NCI-H82 treated with DMSO at 0.1 percent for 48 hours (cell line): ENCODE data around the gene OS9.
"Not testable (repeated sequence)": the region's sequence is repeated elsewhere in the genome, so short reads cannot be mapped to it uniquely, and the experiment has no call there.

Source experiments
- DNase-seq: peaks from one replicate; lab custom pipeline; 2025; ENCODE audit not compliant: unreplicated experiment; lab: John Stamatoyannopoulos, UW

Gene OS9

DNA sequence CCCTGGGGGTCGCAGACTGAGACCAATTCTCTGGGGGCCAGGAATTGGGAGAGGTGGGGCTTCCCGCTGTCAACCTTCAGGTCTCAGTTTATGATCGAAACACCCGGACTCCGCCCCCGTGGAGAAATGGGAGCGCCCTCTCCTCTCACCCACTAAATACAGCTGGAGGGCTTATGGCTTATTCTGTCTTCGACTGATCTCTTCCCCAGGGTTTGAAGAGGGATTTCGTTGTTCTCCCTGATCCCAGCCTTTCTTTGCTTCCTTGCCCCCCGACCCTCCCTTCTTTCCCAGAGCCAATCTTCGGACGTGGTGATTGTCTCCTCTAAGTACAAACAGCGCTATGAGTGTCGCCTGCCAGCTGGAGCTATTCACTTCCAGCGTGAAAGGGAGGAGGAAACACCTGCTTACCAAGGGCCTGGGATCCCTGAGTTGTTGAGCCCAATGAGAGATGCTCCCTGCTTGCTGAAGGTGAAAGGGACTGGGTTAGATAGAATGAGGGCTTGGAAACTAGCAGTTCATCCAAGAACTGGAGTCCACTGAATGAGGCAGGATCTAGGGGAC lies 607 bp downstream of the OS9 start:
- peak; percentile 8 for DNase-seq

GRCh38 chr12:57695770-57696432 lies 2.0 kb downstream of the OS9 start:
- DNase-seq = no peak

- no peak for DNase-seq
Observed at GRCh38 chr12:57697076-57697475, 3.1 kb downstream of the OS9 start.

- no peak for DNase-seq
Observed at GRCh38 chr12:57698414-57698813, 4.5 kb downstream of the OS9 start.

DNA sequence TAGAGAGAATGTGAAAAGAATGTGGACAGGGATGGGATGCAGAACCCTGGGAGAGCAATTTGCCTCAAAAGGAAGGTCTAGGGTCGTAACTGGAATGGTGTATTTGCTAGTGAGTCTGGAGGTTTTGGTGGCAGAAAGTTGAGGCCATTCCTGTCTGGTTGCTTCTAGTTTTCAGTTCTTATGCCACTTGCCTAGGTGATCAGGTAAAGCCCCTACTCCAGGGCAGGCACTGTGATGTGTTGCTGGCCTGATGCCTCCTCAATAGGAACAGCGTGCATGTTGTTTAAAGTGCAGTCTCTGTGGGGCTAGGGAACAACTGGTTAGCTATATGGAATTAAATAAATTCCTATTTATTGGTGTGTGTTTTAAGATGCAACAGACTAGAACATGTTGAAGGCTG lies 6.4 kb downstream of the OS9 start:
- no peak for DNase-seq

- DNase-seq = no peak
Observed at GRCh38 chr12:57707250-57707649, 13.3 kb downstream of the OS9 start.

DNA sequence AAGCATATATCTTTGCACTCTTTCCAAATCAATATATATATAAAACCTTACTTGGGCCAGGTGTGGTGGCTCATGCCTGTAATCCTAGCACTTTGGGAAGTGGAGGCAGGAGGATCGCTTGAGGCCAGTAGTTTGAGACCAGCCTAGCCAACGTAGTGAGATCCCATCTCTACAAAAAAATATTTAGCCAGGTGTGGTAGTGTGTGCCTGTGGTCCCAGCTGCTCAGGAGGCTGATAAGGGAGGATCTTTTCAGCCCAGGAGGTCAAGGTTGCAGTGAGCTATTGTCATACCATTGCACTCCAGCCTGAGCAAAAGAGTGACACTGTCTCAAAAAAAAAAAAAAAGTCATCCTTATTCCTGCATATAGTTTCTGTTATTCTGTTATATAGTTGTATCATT lies 14.4 kb downstream of the OS9 start:
- DNase-seq = no peak

DNA sequence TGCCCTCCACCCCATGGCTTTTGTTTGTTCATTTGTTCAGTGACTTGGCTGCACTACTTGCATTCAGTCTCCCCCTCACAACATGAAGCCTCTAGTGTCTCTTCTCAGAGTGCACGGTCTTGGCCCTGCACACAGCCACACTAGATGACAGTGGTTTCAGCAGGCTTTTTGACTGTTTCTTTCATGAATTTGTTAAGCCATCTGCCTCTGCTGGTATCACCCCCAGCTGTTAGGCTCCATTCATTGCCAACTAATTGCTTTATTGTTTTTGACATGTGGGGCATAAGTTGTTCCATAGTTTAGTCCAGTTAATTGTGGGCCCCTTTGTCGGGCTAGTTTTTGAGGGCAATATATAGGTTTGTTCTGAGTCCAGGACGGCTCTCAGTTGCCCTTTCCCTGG lies 18.8 kb downstream of the OS9 start:
- no peak for DNase-seq

- DNase-seq = no peak
Observed at GRCh38 chr12:57713209-57713608, 19.3 kb downstream of the OS9 start.

DNA sequence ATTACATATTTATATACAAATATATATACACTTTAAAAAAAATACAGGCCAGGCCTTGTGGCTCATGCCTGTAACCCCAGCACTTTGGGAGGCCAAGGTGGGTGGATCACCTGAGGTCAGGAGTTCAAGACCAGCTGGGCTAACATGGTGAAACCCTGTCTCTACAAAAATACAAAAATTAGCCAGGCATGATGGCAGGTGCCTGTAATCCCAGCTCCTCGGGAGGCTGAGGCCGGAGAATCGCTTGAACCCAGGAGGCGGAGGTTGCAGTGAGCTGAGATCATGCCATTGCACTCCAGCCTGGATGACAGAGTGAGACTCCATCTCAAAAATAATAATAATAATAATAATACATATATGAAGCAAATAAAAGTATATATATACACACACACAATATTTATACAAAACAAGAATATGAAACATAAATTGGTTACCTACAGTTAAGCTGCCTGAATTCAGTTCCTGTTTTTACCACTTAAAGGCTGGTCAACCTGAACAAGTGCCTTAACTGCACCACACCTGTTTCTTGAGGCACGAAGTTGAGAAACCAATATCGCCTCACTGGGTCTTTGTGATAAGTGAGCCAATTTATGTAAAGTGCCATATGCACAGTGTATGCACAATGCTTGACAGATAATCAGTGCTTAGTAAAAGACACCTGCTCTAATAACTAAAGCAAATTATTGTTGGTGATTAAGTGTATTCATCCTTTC lies 21.3 kb downstream of the OS9 start:
- DNase-seq = not testable (repeated sequence)

GRCh38 chr12:57715786-57716185 lies 21.9 kb downstream of the OS9 start:
- DNase-seq = no peak

DNA sequence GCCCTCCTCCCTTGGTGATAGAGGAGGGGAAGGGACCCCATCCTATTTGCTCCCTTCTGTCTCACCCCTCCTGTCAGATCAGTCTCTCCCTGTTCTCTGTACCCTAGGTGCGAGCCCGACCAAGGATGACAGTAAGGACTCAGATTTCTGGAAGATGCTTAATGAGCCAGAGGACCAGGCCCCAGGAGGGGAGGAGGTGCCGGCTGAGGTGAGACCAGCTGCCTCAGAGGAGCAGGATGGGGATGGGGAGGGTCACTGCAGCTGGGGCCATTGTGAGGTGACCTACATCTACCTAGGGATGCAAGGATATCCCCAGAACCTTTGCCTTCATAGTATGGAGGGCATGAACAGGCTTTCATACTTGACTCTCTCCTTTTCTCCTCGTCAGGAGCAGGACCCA lies 22.4 kb downstream of the OS9 start:
- DNase-seq = no peak

DNA sequence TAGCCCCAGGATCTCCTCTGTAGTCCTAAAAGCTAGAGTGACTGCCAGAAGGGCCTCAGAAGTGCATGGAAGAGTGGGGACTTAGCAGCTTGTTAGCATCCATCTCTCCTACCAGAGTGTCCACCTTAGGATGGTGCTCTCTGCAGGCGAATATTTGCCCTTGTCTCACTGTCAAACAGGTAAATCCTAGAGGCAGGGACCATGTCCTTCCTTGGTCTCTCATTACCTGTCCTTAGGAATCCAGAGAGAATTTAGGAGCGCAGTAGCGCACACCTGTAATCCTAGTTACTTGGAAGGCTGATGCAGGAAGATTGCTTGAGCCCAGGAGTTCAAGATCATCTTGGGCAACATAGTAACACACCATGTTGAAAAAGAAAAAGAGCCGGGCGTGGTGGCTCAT lies 23.2 kb downstream of the OS9 start:
- DNase-seq = no peak

GRCh38 chr12:57717846-57718640 lies 24.1 kb downstream of the OS9 start:
- DNase-seq = no peak

GRCh38 chr12:57718641-57719528 lies 25.0 kb downstream of the OS9 start:
- no peak for DNase-seq

DNA sequence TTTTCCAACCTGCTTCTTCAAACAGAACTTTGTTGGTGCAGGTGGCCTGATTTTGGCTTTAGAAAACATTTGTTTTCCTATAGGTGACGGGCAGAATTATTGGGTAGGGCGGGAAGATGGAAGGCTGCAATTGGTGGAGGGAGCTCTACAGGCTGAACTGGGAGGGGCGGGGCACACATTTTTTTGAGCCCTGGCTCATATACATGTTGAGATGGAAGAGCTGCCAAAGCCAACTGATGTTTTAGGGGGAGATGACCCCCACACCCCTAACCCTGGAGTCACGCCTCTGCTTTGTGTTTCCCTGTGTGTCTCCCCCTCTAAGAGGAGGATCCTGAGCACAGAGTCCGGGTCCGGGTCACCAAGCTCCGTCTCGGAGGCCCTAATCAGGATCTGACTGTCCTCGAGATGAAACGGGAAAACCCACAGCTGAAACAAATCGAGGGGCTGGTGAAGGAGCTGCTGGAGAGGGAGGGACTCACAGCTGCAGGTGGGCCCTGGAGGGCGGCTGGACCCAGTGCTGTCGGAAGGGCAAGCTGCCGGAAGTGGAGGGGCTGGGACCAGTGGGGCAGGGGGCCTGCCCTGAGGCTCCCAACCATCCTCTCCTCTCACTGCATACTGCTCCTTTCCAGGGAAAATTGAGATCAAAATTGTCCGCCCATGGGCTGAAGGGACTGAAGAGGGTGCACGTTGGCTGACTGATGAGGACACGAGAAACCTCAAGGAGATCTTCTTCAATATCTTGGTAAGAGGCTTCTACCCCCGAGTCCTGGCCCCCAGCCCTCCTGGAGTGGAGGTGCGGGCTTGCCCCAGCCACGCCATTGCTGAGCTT lies 26.1 kb downstream of the OS9 start:
- DNase-seq = no peak

- DNase-seq = no peak
Observed at GRCh38 chr12:57720606-57721595, 27.0 kb downstream of the OS9 start.

GRCh38 chr12:57721846-57722608 lies 28.1 kb downstream of the OS9 start:
- DNase-seq = not testable (repeated sequence)
